PFSK-1 (cell line): Measurements from ENCODE around the gene PYGO2.
A peak's percentile ranks its signal among the peaks of the same experiment; 100 is the strongest.

ENCODE experiments used
- FOXP2 ChIP-seq: optimal IDR thresholded peaks from 2 replicates; pipeline ENCODE3; 2011; ENCODE audit warnings: borderline replicate concordance, control low read depth, inconsistent platforms; ENCODE audit not compliant: insufficient read depth; ENCODE audit errors: extremely low read length, extremely low read depth
- POLR2AphosphoS5 ChIP-seq: IDR thresholded peaks from 2 replicates; pipeline ENCODE4 v1.6.1; 2012; ENCODE audit warnings: low read depth, mild to moderate bottlenecking, control low read depth, low read length, moderate library complexity
- REST ChIP-seq, 2 experiments: IDR thresholded peaks; 2 replicates each; pipeline versions ENCODE4 v1.6.1 to v1.8.0; 2011 to 2012; ENCODE audit warnings: low read depth in 2 of 2, low read length in 2 of 2, control low read depth in 1 of 2, inconsistent platforms in 1 of 2, mild to moderate bottlenecking in 1 of 2, moderate library complexity in 1 of 2; ENCODE audit not compliant: insufficient read depth in 1 of 2
- SIN3A ChIP-seq: IDR thresholded peaks from 2 replicates; pipeline ENCODE4 v1.6.1; 2012; ENCODE audit warnings: mild to moderate bottlenecking, low read length, moderate library complexity, borderline replicate concordance; ENCODE audit not compliant: insufficient read depth
- TAF1 ChIP-seq: IDR thresholded peaks from 2 replicates; pipeline ENCODE4 v1.6.1; 2012; ENCODE audit warnings: low read length, control low read depth, borderline replicate concordance; ENCODE audit not compliant: insufficient read depth

The PYGO2 gene

GRCh38 chr1:154968731-154969130 is 7.1 kb upstream of the PYGO2 start:
- 0 out of 2 replicates have a peak, but pooled peaks have one; percentile 21 for TF ChIP-seq TAF1
- no peak for TF ChIP-seq FOXP2

GRCh38 chr1:154967331-154967950 is 5.9 kb upstream of the PYGO2 start:
- TF ChIP-seq TAF1 (no peak), POLR2AphosphoS5 (0 out of 2 replicates have a peak, but pooled peaks have one; percentile 34), FOXP2 (no peak)

- TF ChIP-seq REST (IDR thresholded peaks at IDR 0.05; ENCODE audit: insufficient read depth in 1 of 2, low read depth in 2 of 2, low read length in 2 of 2): no peak
Measured at GRCh38 chr1:154966111-154966510, 4.5 kb upstream of the PYGO2 start.

- no peak for TF ChIP-seq REST (IDR thresholded peaks at IDR 0.05; ENCODE audit: insufficient read depth in 1 of 2, low read depth in 2 of 2, low read length in 2 of 2)
Measured at GRCh38 chr1:154964359-154964758, 2.8 kb upstream of the PYGO2 start.

GRCh38 chr1:154963643-154964042 is 2.1 kb upstream of the PYGO2 start:
- TF ChIP-seq REST (IDR thresholded peaks at IDR 0.05; ENCODE audit: insufficient read depth in 1 of 2, low read depth in 2 of 2, low read length in 2 of 2): no peak
- no peak; the same call in 1 of the 2 replicates for TF ChIP-seq POLR2AphosphoS5
- TF ChIP-seq SIN3A: no peak
- TF ChIP-seq FOXP2: no peak
- no peak for TF ChIP-seq TAF1

GRCh38 chr1:154962795-154963330 is 1.3 kb upstream of the PYGO2 start:
- TF ChIP-seq POLR2AphosphoS5 (no peak), REST (IDR thresholded peaks at IDR 0.05; ENCODE audit: insufficient read depth in 1 of 2, low read depth in 2 of 2, low read length in 2 of 2) (no peak), TAF1 (no peak), SIN3A (no peak), FOXP2 (no peak)
